H1 (cell line): Measurements from ENCODE around the gene DPYSL4. TPM values are rescaled to one million over a fixed set of nuclear protein-coding genes. Genes with fewer than 3 reads are reported as not detected.

Experiments
- ASH2L ChIP-seq: fragments of 200-600, 300-600 bp; sonication (generic); IDR thresholded peaks from one replicate; pipeline ENCODE4 v1.7.1; 2017; ENCODE audit warnings: low read length
- TAF1 ChIP-seq: IDR thresholded peaks from 2 replicates; pipeline ENCODE4 v1.6.1; 2011; ENCODE audit warnings: mild to moderate bottlenecking, low read depth, low read length
- USF2 ChIP-seq: IDR thresholded peaks from 2 replicates; pipeline ENCODE4 v1.6.1; 2011; ENCODE audit warnings: low read length, improper control_type of control experiment
- polyA plus RNA-seq, 7 experiments: library from polyadenylated mRNA; depleted of rRNA in 3 of 7; stranded (reverse) in 5 of 7; unstranded in 2 of 7; fragments of >200 nt in 5 of 7; fragments of 200-250 nt in 2 of 7; gene quantifications; 1 replicate in 5 of 7; 2 replicates in 1 of 7; 4 replicates in 1 of 7; pipeline versions ENCODE4 v1.2.1 to v1.2.3, GENCODE V29; 2011 to 2013; ENCODE audit warnings: missing spikeins in 2 of 7, mixed read lengths in 2 of 7
- total RNA-seq: library from RNA; stranded (reverse); fragmentation: NEBNext Ultra II Directional; extraction: Animal tissue kit (Norgen Biotek cat#: 25700); gene quantifications from 2 replicates; pipeline ENCODE4 v1.2.1, GENCODE V29; 2021

The DPYSL4 gene
- total and polyA plus RNA-seq, 2 of the 8 experiments (the other 6 are each of a cell fraction or from before 2014, with no cell fraction given) = 12.9 to 15.2 TPM

DNA sequence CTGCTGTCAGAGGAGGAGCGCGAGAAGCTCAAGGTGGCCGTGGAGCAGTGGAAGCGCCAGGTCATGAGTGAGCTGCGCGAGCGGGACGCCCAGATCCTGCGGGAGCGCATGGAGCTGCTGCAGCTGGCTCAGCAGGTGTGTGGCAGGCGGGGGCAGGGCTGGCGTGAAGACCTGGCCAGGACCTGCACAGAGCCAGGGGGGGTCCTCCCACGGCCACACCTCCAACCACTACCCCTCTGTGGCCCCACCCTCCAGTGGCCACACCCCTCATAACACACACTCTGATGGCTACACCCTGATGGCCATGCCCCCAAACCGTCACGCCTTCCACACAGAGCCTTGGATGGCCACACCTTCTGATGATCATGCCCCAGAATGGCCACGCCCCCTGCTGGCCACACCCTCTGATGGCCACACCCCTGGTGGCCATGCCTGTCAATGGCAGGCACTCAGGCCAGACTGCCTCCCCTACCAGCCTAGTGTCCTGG is 23.4 kb upstream of the DPYSL4 start (continued):
- peak; percentile 41 for TF ChIP-seq ASH2L
- TF ChIP-seq TAF1 = no peak
- TF ChIP-seq USF2 = no peak
